Activated T-helper 2 cell treated with anti-CD3 and anti-CD28 coated beads, Interferon-gamma antibody, Interleukin-2, Interleukin-4, amounts not matched to agents 10 μg/mL and 5 μg/mL and 100 μg/mL, durations not matched to agents 14 hours and 24 hours and 36 hours (primary cell): ENCODE results near the gene ERCC6L2. TPM values are rescaled to one million over a fixed set of nuclear protein-coding genes. Genes with fewer than 3 reads are reported as not detected.
A peak's percentile ranks its signal among the peaks of the same experiment; 100 is the strongest.

Source experiments
- DNase-seq: peaks from one replicate; pipeline ENCODE4 v3.0.0; 2021; ENCODE audit warnings: low spot score
- H3K27ac Mint-ChIP-seq: one replicate; pipeline ENCODE4 v1.8.0; 2021; ENCODE audit warnings: mixed read lengths
- H3K27me3 Mint-ChIP-seq: one replicate; pipeline ENCODE4 v1.8.0; 2021; ENCODE audit warnings: low read depth, mixed read lengths
- H3K36me3 Mint-ChIP-seq: one replicate; pipeline ENCODE4 v1.8.0; 2021; ENCODE audit warnings: low read depth, mixed read lengths
- H3K4me1 Mint-ChIP-seq: one replicate; pipeline ENCODE4 v1.8.0; 2021; ENCODE audit warnings: low read depth, mixed read lengths
- H3K4me3 Mint-ChIP-seq: one replicate; pipeline ENCODE4 v1.8.0; 2021; ENCODE audit warnings: low read depth, mild to moderate bottlenecking, moderate library complexity, mixed read lengths
- H3K9me3 Mint-ChIP-seq: one replicate; pipeline ENCODE4 v1.8.0; 2021; ENCODE audit warnings: mixed read lengths
- intact Hi-C: fragments of 100-400 bp; cut with micrococcal nuclease; formaldehyde crosslinking; loops from one replicate; pipeline ENCODE4 v1.15.1; 2023
- total RNA-seq: library from RNA; stranded (reverse); gene quantifications from 2 replicates; pipeline ENCODE4 v1.2.3, GENCODE V29; 2022

The ERCC6L2 gene
- 28.2 and 33.0 TPM in 2 replicates for total RNA-seq

GRCh38 chr9:95875305-95876137 lies at the start of gene ERCC6L2:
ERCC6L2 (plus strand) TSS chr9:95875691; CDS start chr9:95876039, 348 bp downstream.
- no peak within 1 kb of the TSS for H3K4me3 Mint-ChIP-seq
- H3K27ac Mint-ChIP-seq = no peak within 1 kb of the TSS
- DNase-seq = peak; percentile 91
- peaks cover 17% of the 10 kb centered on the region for H3K9me3 Mint-ChIP-seq
- no peaks in the 10 kb centered on the region for H3K27me3 Mint-ChIP-seq
- peaks cover 59% of the 10 kb centered on the region for H3K36me3 Mint-ChIP-seq
- intact Hi-C loops = loop anchor here (1.0 to 10.0 kb wide), 6 partner anchors 53 to 539 kb away; partner anchors contain the start of gene ZNF367
- peaks cover 30% of the 10 kb centered on the region for H3K4me1 Mint-ChIP-seq

GRCh38 chr9:95826183-95826838 lies 49.2 kb upstream of the ERCC6L2 start:
- Mint-ChIP-seq H3K27ac (no peak overlapping the region), H3K9me3 (no peaks in the 10 kb centered on the region), H3K4me1 (peaks cover 37% of the 10 kb centered on the region), H3K36me3 (no peaks in the 10 kb centered on the region), H3K27me3 (peaks cover 43% of the 10 kb centered on the region), H3K4me3 (no peak overlapping the region)
- DNase-seq = no peak
- intact Hi-C loops = no loop called here

GRCh38 chr9:95830768-95831167 lies 44.7 kb upstream of the ERCC6L2 start:
- no peak for DNase-seq
- intact Hi-C loops = no loop called here
- Mint-ChIP-seq H3K27me3 (peaks cover 38% of the 10 kb centered on the region), H3K4me1 (peaks cover 19% of the 10 kb centered on the region), H3K27ac (no peak overlapping the region), H3K36me3 (no peaks in the 10 kb centered on the region), H3K9me3 (no peaks in the 10 kb centered on the region), H3K4me3 (no peak overlapping the region)

- Mint-ChIP-seq H3K27me3 (peaks cover 31% of the 10 kb centered on the region), H3K4me1 (peaks cover 13% of the 10 kb centered on the region), H3K36me3 (no peaks in the 10 kb centered on the region), H3K4me3 (no peak overlapping the region), H3K27ac (no peak overlapping the region), H3K9me3 (no peaks in the 10 kb centered on the region)
- DNase-seq = no peak
- intact Hi-C loops = no loop called here
Measured at GRCh38 chr9:95831810-95832209, 43.7 kb upstream of the ERCC6L2 start.

- DNase-seq = no peak
- no peaks in the 10 kb centered on the region for H3K9me3 Mint-ChIP-seq
- peaks cover 9% of the 10 kb centered on the region for H3K4me1 Mint-ChIP-seq
- no peak overlapping the region for H3K4me3 Mint-ChIP-seq
- peaks cover 17% of the 10 kb centered on the region for H3K27me3 Mint-ChIP-seq
- intact Hi-C loops = no loop called here
- H3K27ac Mint-ChIP-seq = no peak overlapping the region
- H3K36me3 Mint-ChIP-seq = peaks cover 6% of the 10 kb centered on the region
Measured at GRCh38 chr9:95833546-95834178, 41.8 kb upstream of the ERCC6L2 start.

- H3K4me1 Mint-ChIP-seq = peaks cover 9% of the 10 kb centered on the region
- intact Hi-C loops = no loop called here
- H3K4me3 Mint-ChIP-seq = no peak overlapping the region
- peaks cover 13% of the 10 kb centered on the region for H3K27me3 Mint-ChIP-seq
- no peak for DNase-seq
- H3K9me3 Mint-ChIP-seq = no peaks in the 10 kb centered on the region
- no peak overlapping the region for H3K27ac Mint-ChIP-seq
- H3K36me3 Mint-ChIP-seq = peaks cover 6% of the 10 kb centered on the region
Measured at GRCh38 chr9:95834281-95834907, 41.1 kb upstream of the ERCC6L2 start.

- H3K4me3 Mint-ChIP-seq = no peak overlapping the region
- intact Hi-C loops = no loop called here
- H3K4me1 Mint-ChIP-seq = peaks cover 9% of the 10 kb centered on the region
- no peak overlapping the region for H3K27ac Mint-ChIP-seq
- peaks cover 6% of the 10 kb centered on the region for H3K36me3 Mint-ChIP-seq
- H3K9me3 Mint-ChIP-seq = no peaks in the 10 kb centered on the region
- no peak for DNase-seq
- peaks cover 7% of the 10 kb centered on the region for H3K27me3 Mint-ChIP-seq
Measured at GRCh38 chr9:95835393-95835792, 40.1 kb upstream of the ERCC6L2 start.

- H3K36me3 Mint-ChIP-seq = peaks cover 6% of the 10 kb centered on the region
- H3K27ac Mint-ChIP-seq = no peak overlapping the region
- intact Hi-C loops = no loop called here
Measured at GRCh38 chr9:95836072-95836471, 39.4 kb upstream of the ERCC6L2 start.

GRCh38 chr9:95839012-95839411 lies 36.5 kb upstream of the ERCC6L2 start:
- intact Hi-C loops = no loop called here
- Mint-ChIP-seq H3K27ac (no peak overlapping the region), H3K27me3 (peaks cover 2% of the 10 kb centered on the region), H3K36me3 (peaks cover 11% of the 10 kb centered on the region), H3K4me1 (peaks cover 7% of the 10 kb centered on the region), H3K9me3 (peaks cover 5% of the 10 kb centered on the region), H3K4me3 (no peak overlapping the region)
- DNase-seq = no peak

More at GRCh38 chr9:95836072-95836471, 39.4 kb upstream of the ERCC6L2 start:
- Mint-ChIP-seq H3K4me3 (no peak overlapping the region), H3K9me3 (peaks cover 5% of the 10 kb centered on the region), H3K4me1 (peaks cover 9% of the 10 kb centered on the region), H3K27me3 (peaks cover 9% of the 10 kb centered on the region)
- DNase-seq = no peak

- no peak overlapping the region for H3K27ac Mint-ChIP-seq
- H3K4me1 Mint-ChIP-seq = no peaks in the 10 kb centered on the region
- H3K9me3 Mint-ChIP-seq = peaks cover 5% of the 10 kb centered on the region
- H3K36me3 Mint-ChIP-seq = peaks cover 15% of the 10 kb centered on the region
- intact Hi-C loops = no loop called here
- H3K4me3 Mint-ChIP-seq = no peak overlapping the region
- H3K27me3 Mint-ChIP-seq = peaks cover 2% of the 10 kb centered on the region
- no peak for DNase-seq
Measured at GRCh38 chr9:95840074-95840473, 35.4 kb upstream of the ERCC6L2 start.

GRCh38 chr9:95841377-95841776 lies 34.1 kb upstream of the ERCC6L2 start:
- Mint-ChIP-seq H3K4me3 (no peak overlapping the region), H3K4me1 (no peaks in the 10 kb centered on the region), H3K36me3 (peaks cover 17% of the 10 kb centered on the region), H3K27ac (no peak overlapping the region), H3K9me3 (peaks cover 5% of the 10 kb centered on the region), H3K27me3 (peaks cover 2% of the 10 kb centered on the region)
- no peak for DNase-seq
- intact Hi-C loops = no loop called here

- Mint-ChIP-seq H3K9me3 (peaks cover 10% of the 10 kb centered on the region), H3K27ac (no peak overlapping the region)
Measured at GRCh38 chr9:95845751-95846150, 29.7 kb upstream of the ERCC6L2 start.

More at GRCh38 chr9:95845751-95846150, 29.7 kb upstream of the ERCC6L2 start:
- intact Hi-C loops = no loop called here
- Mint-ChIP-seq H3K4me1 (peaks cover 4% of the 10 kb centered on the region), H3K36me3 (peaks cover 42% of the 10 kb centered on the region), H3K27me3 (no peaks in the 10 kb centered on the region), H3K4me3 (no peak overlapping the region)
- DNase-seq = no peak
